HAP-1 (cell line): ENCODE data around the gene NPLOC4.
"Not testable (repeated sequence)": the region's sequence is repeated elsewhere in the genome, so short reads cannot be mapped to it uniquely, and the experiment has no call there.

Experiments used
- DNase-seq, 2 experiments: peaks; one replicate each; pipeline ENCODE4 v3.0.0-alpha.2; 2016 to 2020; ENCODE audit warnings: low spot score in 2 of 2
- H3K27me3 ChIP-seq: fragments of 250-450 bp; sonication (Bioruptor Pico); 2 replicates; pipeline ENCODE4 v1.5.1; 2020; ENCODE audit warnings: low read depth, mild to moderate bottlenecking, moderate library complexity
- H3K36me3 ChIP-seq: fragments of 250-450 bp; sonication (Bioruptor Pico); replicated peaks from 2 replicates; pipeline ENCODE4 v1.5.1; 2020; ENCODE audit warnings: mild to moderate bottlenecking
- H3K4me1 ChIP-seq: fragments of 250-450 bp; sonication (Bioruptor Pico); 2 replicates; pipeline ENCODE4 v1.5.1; 2020; ENCODE audit warnings: mild to moderate bottlenecking
- H3K4me3 ChIP-seq: fragments of 250-450 bp; sonication (Bioruptor Pico); 2 replicates; pipeline ENCODE4 v1.5.1; 2020; ENCODE audit warnings: mild to moderate bottlenecking, moderate library complexity
- H3K9me3 ChIP-seq: fragments of 250-450 bp; sonication (Bioruptor Pico); 2 replicates; pipeline ENCODE4 v1.5.1; 2020; ENCODE audit warnings: mild to moderate bottlenecking, moderate library complexity
- in situ Hi-C: fragments of 300-500 bp; cut with MboI; formaldehyde crosslinking; loops from 3 replicates; pipeline ENCODE4 v1.14.3; 2020; ENCODE audit warnings: low sequenced_read_pairs, inconsistent platforms, mixed read lengths

The NPLOC4 gene

DNA sequence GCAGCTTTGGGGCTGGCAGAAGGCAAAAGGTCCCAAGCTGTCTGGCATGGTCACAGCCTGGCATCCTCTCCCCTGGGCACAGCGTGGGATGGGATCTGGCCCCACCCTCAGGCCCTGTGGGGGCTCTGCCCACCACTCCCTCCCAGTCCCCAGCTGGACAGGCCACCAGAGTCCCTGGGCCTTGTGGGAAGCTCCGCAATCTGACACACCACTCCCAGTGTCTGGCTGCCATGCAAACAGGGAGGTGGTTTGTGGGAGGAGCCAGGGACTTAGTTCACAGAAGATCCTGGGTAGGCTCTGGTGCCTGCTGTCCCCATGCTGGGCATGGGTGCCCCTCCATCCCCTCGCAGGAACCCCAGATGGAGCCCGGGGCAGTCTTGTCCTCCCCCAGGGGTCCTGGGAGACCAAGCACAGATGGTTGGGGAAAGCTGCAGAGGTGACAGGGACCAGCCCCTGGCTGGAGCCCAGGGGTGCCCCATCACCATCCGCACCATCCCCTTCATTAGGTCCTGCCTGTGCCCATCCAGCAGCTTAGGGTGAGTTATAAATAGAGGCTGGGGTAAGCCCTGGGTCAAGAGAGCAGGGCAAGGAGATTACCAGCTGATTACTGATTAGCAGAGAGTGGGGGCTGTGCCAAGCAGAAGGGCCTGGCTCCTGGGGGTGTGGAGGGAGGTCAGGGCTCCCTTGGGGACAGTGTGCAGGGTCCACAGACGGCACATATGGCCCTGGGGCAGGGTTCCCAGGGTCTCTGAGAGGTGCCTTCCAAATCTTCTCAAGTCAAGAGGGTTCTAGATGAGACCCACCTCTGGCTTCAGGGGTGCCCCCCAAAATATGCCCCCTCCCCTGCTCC is 102.5 kb downstream of the NPLOC4 start:
- Histone ChIP-seq H3K36me3 (no peaks in the 10 kb centered on the region), H3K27me3 (peaks cover under 1% of the 10 kb centered on the region; the same call in 1 of the 2 replicates), H3K9me3 (no peaks in the 10 kb centered on the region), H3K4me1 (no peaks in the 10 kb centered on the region), H3K4me3 (no peak overlapping the region)
- in situ Hi-C loops = no loop called here
- no peak for DNase-seq

GRCh38 chr17:81533339-81534141 is 103.4 kb downstream of the NPLOC4 start:
- H3K9me3 ChIP-seq = no peaks in the 10 kb centered on the region
- no peak for DNase-seq
- H3K4me3 ChIP-seq = no peak overlapping the region
- H3K4me1 ChIP-seq = no peaks in the 10 kb centered on the region
- no peaks in the 10 kb centered on the region for H3K36me3 ChIP-seq
- in situ Hi-C loops = no loop called here
- H3K27me3 ChIP-seq = peaks cover 6% of the 10 kb centered on the region

DNA sequence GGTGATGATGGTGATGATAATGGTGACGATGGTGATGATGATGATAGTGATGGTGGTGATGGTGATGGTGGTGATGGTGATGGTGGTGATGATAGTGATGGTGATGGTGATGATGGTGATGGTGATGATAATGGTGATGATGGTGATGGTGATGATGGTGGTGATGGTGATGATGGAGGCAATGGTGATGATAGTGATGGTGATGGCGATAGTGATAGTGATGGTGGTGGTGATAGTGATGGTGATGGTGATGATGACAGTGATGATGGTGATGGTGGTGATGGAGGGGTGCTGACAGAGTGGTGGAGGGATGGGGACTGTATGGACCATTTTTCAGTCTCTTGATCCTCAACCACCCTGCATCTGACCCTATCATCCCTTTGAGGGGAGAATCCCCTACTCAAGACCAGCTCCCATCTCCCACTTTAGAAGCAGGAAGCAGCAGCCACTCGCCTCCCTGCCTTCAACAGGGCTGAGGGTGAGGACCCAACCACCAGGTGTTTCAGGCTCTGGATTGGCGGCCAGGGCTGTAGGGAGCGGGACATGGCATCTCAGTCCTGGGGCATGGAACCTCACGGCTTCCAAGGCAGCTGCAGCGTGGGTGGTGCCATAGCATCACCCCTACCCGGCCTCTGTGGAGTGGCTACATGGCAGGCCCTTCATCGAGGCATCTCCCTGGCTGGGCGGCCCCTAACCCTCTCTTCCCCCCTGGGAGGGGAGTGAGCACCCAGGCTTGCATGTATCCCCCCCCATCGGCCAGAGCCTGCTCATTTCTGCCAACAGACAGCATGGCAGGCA is 104.2 kb downstream of the NPLOC4 start:
- H3K27me3 ChIP-seq = peaks cover 15% of the 10 kb centered on the region
- no peak overlapping the region for H3K4me3 ChIP-seq
- DNase-seq = no peak
- in situ Hi-C loops = no loop called here
- H3K36me3 ChIP-seq = no peaks in the 10 kb centered on the region
- no peaks in the 10 kb centered on the region for H3K9me3 ChIP-seq
- no peaks in the 10 kb centered on the region for H3K4me1 ChIP-seq

DNA sequence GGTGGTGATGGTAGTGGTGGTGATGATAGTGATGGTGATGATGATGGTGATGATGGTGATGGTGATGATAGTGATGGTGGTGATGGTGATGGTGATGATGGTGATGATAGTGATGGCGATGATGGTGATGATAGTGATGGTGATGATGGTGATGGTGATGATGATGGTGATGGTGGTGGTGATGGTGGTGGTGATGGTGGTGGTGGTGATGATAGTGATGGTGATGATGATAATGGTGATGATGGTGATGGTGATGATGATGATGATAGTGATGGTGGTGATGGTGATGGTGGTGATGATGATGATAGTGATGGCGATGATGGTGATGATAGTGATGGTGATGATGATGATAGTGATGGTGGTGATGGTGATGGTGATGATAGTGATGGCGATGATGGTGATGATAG is 104.9 kb downstream of the NPLOC4 start:
- H3K36me3 ChIP-seq, H3K9me3 ChIP-seq, H3K4me1 ChIP-seq, in situ Hi-C loops, H3K4me3 ChIP-seq, DNase-seq: not testable (repeated sequence)
- H3K27me3 ChIP-seq = peaks cover 22% of the 10 kb centered on the region

DNA sequence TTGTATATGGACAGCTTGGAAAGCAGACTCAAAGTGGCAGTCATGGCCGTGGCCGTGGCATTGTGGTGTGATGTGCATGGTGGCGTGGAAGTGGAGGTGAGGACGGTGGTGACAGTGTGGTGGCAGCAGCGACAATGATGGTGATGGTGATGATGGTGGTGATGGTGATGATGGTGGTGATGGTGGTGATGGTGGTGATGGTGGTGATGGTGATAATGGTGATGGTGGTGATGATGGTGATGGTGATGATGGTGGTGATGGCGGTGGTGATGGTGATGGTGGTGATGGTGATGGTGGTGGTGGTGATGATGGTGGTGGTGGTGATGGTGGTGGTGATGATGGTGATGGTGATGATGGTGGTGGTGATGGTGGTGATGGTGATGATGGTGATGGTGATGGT is 105.9 kb downstream of the NPLOC4 start:
- DNase-seq, in situ Hi-C loops, H3K9me3 ChIP-seq, H3K36me3 ChIP-seq, H3K4me3 ChIP-seq, H3K4me1 ChIP-seq: not testable (repeated sequence)
- peaks cover 27% of the 10 kb centered on the region for H3K27me3 ChIP-seq

DNA sequence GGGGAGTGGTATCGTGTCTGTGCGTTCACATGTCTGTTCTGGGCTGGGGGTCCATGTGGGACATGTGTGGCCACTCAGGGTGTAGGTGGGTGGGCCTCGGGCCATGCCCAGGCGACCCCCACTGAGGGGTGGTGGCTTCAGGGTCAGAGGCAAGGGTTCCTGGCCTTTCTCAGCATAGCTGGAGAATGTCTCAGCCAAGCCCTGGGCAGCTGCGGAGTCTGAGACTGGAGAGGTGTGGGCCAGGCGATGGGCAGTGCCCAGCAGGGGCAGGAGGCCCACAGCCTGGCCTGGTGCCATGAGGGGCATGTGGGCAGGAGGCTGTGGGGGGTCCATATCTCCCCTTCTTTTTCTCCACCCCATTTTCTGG is 107.5 kb downstream of the NPLOC4 start:
- peaks cover 27% of the 10 kb centered on the region for H3K27me3 ChIP-seq
- H3K4me3 ChIP-seq = no peak overlapping the region
- H3K9me3 ChIP-seq = no peaks in the 10 kb centered on the region
- in situ Hi-C loops = no loop called here
- no peak for DNase-seq
- no peaks in the 10 kb centered on the region for H3K36me3 ChIP-seq
- no peaks in the 10 kb centered on the region for H3K4me1 ChIP-seq

- in situ Hi-C loops = no loop called here
- Histone ChIP-seq H3K4me3 (no peak overlapping the region), H3K27me3 (peaks cover 27% of the 10 kb centered on the region), H3K9me3 (no peaks in the 10 kb centered on the region), H3K36me3 (no peaks in the 10 kb centered on the region), H3K4me1 (no peaks in the 10 kb centered on the region)
- DNase-seq = no peak
These were observed 108.1 kb downstream of the NPLOC4 start for GRCh38 chr17:81528651-81529436.

DNA sequence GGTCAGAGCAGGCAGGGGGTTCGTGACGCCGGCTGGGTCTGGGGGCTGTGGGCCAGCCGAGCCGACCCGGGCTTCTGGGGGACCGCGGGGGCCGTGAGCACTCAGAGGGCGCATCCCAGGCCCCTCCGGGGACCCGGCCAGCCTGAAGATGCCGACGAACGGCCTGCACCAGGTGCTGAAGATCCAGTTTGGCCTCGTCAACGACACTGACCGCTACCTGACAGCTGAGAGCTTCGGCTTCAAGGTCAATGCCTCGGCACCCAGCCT is 108.6 kb downstream of the NPLOC4 start:
- Histone ChIP-seq H3K36me3 (no peaks in the 10 kb centered on the region), H3K27me3 (peaks cover 27% of the 10 kb centered on the region), H3K4me3 (no peak overlapping the region), H3K4me1 (no peaks in the 10 kb centered on the region), H3K9me3 (no peaks in the 10 kb centered on the region)
- no peak for DNase-seq
- in situ Hi-C loops = no loop called here

GRCh38 chr17:81527591-81528383 is 109.1 kb downstream of the NPLOC4 start, which contains the start of gene FSCN2:
TSS of gene FSCN2 (plus strand) at chr17:81528377. CDS start at chr17:81528532, 155 bp downstream.
- Histone ChIP-seq H3K27me3 (peaks cover 27% of the 10 kb centered on the region), H3K4me1 (no peaks in the 10 kb centered on the region), H3K4me3 (no peak within 1 kb of the TSS), H3K9me3 (no peaks in the 10 kb centered on the region), H3K36me3 (no peaks in the 10 kb centered on the region)
- DNase-seq = no peak
- in situ Hi-C loops = no loop called here

GRCh38 chr17:81526662-81527571 is 110.0 kb downstream of the NPLOC4 start:
- Histone ChIP-seq H3K27me3 (peaks cover 27% of the 10 kb centered on the region), H3K9me3 (no peaks in the 10 kb centered on the region), H3K4me3 (no peak overlapping the region), H3K36me3 (no peaks in the 10 kb centered on the region), H3K4me1 (no peaks in the 10 kb centered on the region)
- no peak for DNase-seq
- in situ Hi-C loops = no loop called here

GRCh38 chr17:81524865-81525159 is 112.1 kb downstream of the NPLOC4 start:
- Histone ChIP-seq H3K9me3 (no peaks in the 10 kb centered on the region), H3K4me3 (no peak overlapping the region), H3K4me1 (no peaks in the 10 kb centered on the region), H3K36me3 (no peaks in the 10 kb centered on the region), H3K27me3 (peaks cover 27% of the 10 kb centered on the region)
- no peak for DNase-seq
- in situ Hi-C loops = no loop called here
